Thyroid gland (tissue), 4 donors: ENCODE results near the gene BRAP.

Experiments used
- CTCF ChIP-seq, 6 experiments: fragments of 200-600 bp in 3 of 6; fragments of 450-650 bp in 3 of 6; sonication (generic) in 3 of 6; IDR thresholded peaks; one replicate each; pipeline ENCODE4 v1.5.1; 2016 to 2019; ENCODE audit warnings: antibody characterized with exemption in 6 of 6, mild to moderate bottlenecking in 2 of 6, inconsistent platforms in 1 of 6, moderate library complexity in 1 of 6
- POLR2A ChIP-seq, 2 donors: fragments of 450-650 bp; IDR thresholded peaks; one replicate each; pipeline ENCODE4 v1.6.1; 2017; ENCODE audit warnings: antibody characterized with exemption in 2 of 2, mild to moderate bottlenecking in 2 of 2, moderate library complexity in 1 of 2

GRCh38 chr12:111705672-111706071 lies 19.9 kb upstream of the BRAP start:
- TF ChIP-seq CTCF (IDR thresholded peaks at IDR 0.05) (no peak), POLR2A (IDR thresholded peaks at IDR 0.05) (no peak)
